Measurements from ENCODE around the gene RNF181. TPM values are rescaled to one million over a fixed set of nuclear protein-coding genes. Genes with fewer than 3 reads are reported as not detected.

The RNF181 gene
- total and polyA plus RNA-seq, 2 experiments from 2014 or later = 152 to 328 TPM

- Histone ChIP-seq H3K36me3 (peaks cover 63% of the 10 kb centered on the region), H3K4me1 (ENCODE audit: low read depth) (no peaks in the 10 kb centered on the region)
Measured at GRCh38 chr2:85635636-85636035, 40.1 kb downstream of the RNF181 start.

GRCh38 chr2:85642725-85643124 lies 47.2 kb downstream of the RNF181 start:
- peaks cover 75% of the 10 kb centered on the region for H3K36me3 ChIP-seq
- H3K4me3 ChIP-seq = no peak overlapping the region
- no peak overlapping the region for H3K27ac ChIP-seq
- H3K4me1 ChIP-seq (ENCODE audit: low read depth) = no peaks in the 10 kb centered on the region
- H3K9me3 ChIP-seq (ENCODE audit: low read depth) = no peaks in the 10 kb centered on the region
- DNase-seq (ENCODE audit: low read depth in 1 of 2, low spot score in 1 of 2) = no peak
- no peak for TF ChIP-seq CTCF (IDR thresholded peaks at IDR 0.05; ENCODE audit: low read depth, low read length)
- H3K27me3 ChIP-seq = no peaks in the 10 kb centered on the region

More at GRCh38 chr2:85635636-85636035, 40.1 kb downstream of the RNF181 start:
- H3K9me3 ChIP-seq (ENCODE audit: low read depth) = no peaks in the 10 kb centered on the region
- H3K4me3 ChIP-seq = no peak overlapping the region
- TF ChIP-seq CTCF (IDR thresholded peaks at IDR 0.05; ENCODE audit: low read depth, low read length) = no peak
- no peaks in the 10 kb centered on the region for H3K27me3 ChIP-seq
- peak overlapping the region; percentile 45 for H3K27ac ChIP-seq
- DNase-seq (ENCODE audit: low read depth in 1 of 2, low spot score in 1 of 2) = no peak

- Histone ChIP-seq H3K9me3 (ENCODE audit: low read depth) (no peaks in the 10 kb centered on the region), H3K27ac (no peak overlapping the region), H3K4me1 (ENCODE audit: low read depth) (no peaks in the 10 kb centered on the region), H3K36me3 (peaks cover 77% of the 10 kb centered on the region), H3K4me3 (no peak overlapping the region), H3K27me3 (no peaks in the 10 kb centered on the region)
- no peak for DNase-seq (ENCODE audit: low read depth in 1 of 2, low spot score in 1 of 2)
- TF ChIP-seq CTCF (IDR thresholded peaks at IDR 0.05; ENCODE audit: low read depth, low read length) = no peak
Measured at GRCh38 chr2:85644909-85645308, 49.4 kb downstream of the RNF181 start.

- Histone ChIP-seq H3K4me1 (ENCODE audit: low read depth) (no peaks in the 10 kb centered on the region), H3K27me3 (no peaks in the 10 kb centered on the region), H3K36me3 (peaks cover 77% of the 10 kb centered on the region), H3K9me3 (ENCODE audit: low read depth) (no peaks in the 10 kb centered on the region), H3K4me3 (no peak overlapping the region), H3K27ac (no peak overlapping the region)
- DNase-seq (ENCODE audit: low read depth in 1 of 2, low spot score in 1 of 2) = no peak
- no peak for TF ChIP-seq CTCF (IDR thresholded peaks at IDR 0.05; ENCODE audit: low read depth, low read length)
Measured at GRCh38 chr2:85646166-85646565, 50.6 kb downstream of the RNF181 start.

Other genes with a start within 250 kb of the RNF181 start
- 11.6 and 17.6 TPM in 2 replicates for gene RETSAT, start 241.2 kb upstream of the RNF181 start, total RNA-seq
- gene RETSAT, start 241.2 kb upstream of the RNF181 start, polyA plus RNA-seq = 5.7 and 15.6 TPM in 2 replicates
- gene ELMOD3, start 241.0 kb upstream of the RNF181 start, total RNA-seq = 18.9 and 20.9 TPM in 2 replicates
- gene ELMOD3, start 241.0 kb upstream of the RNF181 start, polyA plus RNA-seq = 23.5 and 30.1 TPM in 2 replicates
- gene CAPG, start 185.4 kb upstream of the RNF181 start, total RNA-seq = 12.3 and 14.0 TPM in 2 replicates
- gene CAPG, start 185.4 kb upstream of the RNF181 start, polyA plus RNA-seq = 13.0 and 21.2 TPM in 2 replicates
- gene SH2D6, start 177.0 kb upstream of the RNF181 start, total RNA-seq = not detected in 2 replicates
- 1.5 TPM in 1 of 2 replicates, not detected in the other for gene SH2D6, start 177.0 kb upstream of the RNF181 start, polyA plus RNA-seq
- gene MAT2A, start 56.6 kb upstream of the RNF181 start, total RNA-seq = 116 and 225 TPM in 2 replicates
- 405 and 489 TPM in 2 replicates for gene MAT2A, start 56.6 kb upstream of the RNF181 start, polyA plus RNA-seq
- gene GGCX, start 34.3 kb upstream of the RNF181 start, total RNA-seq = 18.6 and 24.3 TPM in 2 replicates
- gene GGCX, start 34.3 kb upstream of the RNF181 start, polyA plus RNA-seq = 32.0 and 33.5 TPM in 2 replicates
- gene VAMP8, start 18.2 kb upstream of the RNF181 start, total RNA-seq = 8.3 and 15.7 TPM in 2 replicates
- 39.4 and 60.9 TPM in 2 replicates for gene VAMP8, start 18.2 kb upstream of the RNF181 start, polyA plus RNA-seq
- 6.7 and 7.7 TPM in 2 replicates for gene VAMP5, start 11.3 kb upstream of the RNF181 start, total RNA-seq
- gene VAMP5, start 11.3 kb upstream of the RNF181 start, polyA plus RNA-seq = 19.1 and 28.1 TPM in 2 replicates
- 14.2 and 18.9 TPM in 2 replicates for gene TMEM150A, start 7.0 kb downstream of the RNF181 start, total RNA-seq
- 31.8 and 34.0 TPM in 2 replicates for gene TMEM150A, start 7.0 kb downstream of the RNF181 start, polyA plus RNA-seq
- gene C2orf68, start 16.3 kb downstream of the RNF181 start, total RNA-seq = 32.6 and 35.5 TPM in 2 replicates
- 37.4 and 52.0 TPM in 2 replicates for gene C2orf68, start 16.3 kb downstream of the RNF181 start, polyA plus RNA-seq
- 110 and 187 TPM in 2 replicates for gene USP39, start 20.4 kb downstream of the RNF181 start, total RNA-seq
- 56.0 and 56.6 TPM in 2 replicates for gene USP39, start 20.4 kb downstream of the RNF181 start, polyA plus RNA-seq
- not detected in 2 replicates for gene SFTPB, start 72.5 kb downstream of the RNF181 start, total RNA-seq
- not detected in 2 replicates for gene SFTPB, start 72.5 kb downstream of the RNF181 start, polyA plus RNA-seq
- gene GNLY, start 98.6 kb downstream of the RNF181 start, total RNA-seq = not detected in 2 replicates
- gene GNLY, start 98.6 kb downstream of the RNF181 start, polyA plus RNA-seq = not detected in 2 replicates
- 10.6 and 12.6 TPM in 2 replicates for gene ATOH8, start 158.2 kb downstream of the RNF181 start, total RNA-seq
- 4.8 and 6.3 TPM in 2 replicates for gene ATOH8, start 158.2 kb downstream of the RNF181 start, polyA plus RNA-seq